ENCODE measurements around the gene HECTD4.
"Not testable (repeated sequence)": the region's sequence is repeated elsewhere in the genome, so short reads cannot be mapped to it uniquely, and the experiment has no call there.

Gene HECTD4

GRCh38 chr12:112401903-112402498 is 19.8 kb upstream of the HECTD4 start:
- DNase-seq: no peak

GRCh38 chr12:112401054-112401453 is 18.8 kb upstream of the HECTD4 start:
- no peak for DNase-seq

- DNase-seq: no peak
Observed at GRCh38 chr12:112393328-112393727, 11.1 kb upstream of the HECTD4 start.

- DNase-seq: not testable (repeated sequence)
Observed at GRCh38 chr12:112389922-112390654, 7.9 kb upstream of the HECTD4 start.

GRCh38 chr12:112389228-112389627 is 7.0 kb upstream of the HECTD4 start:
- no peak for DNase-seq

GRCh38 chr12:112386726-112387125 is 4.5 kb upstream of the HECTD4 start:
- no peak for DNase-seq

GRCh38 chr12:112382866-112383265 is 635 bp upstream of the HECTD4 start:
- no peak for DNase-seq

GRCh38 chr12:112381406-112381882 is 787 bp downstream of the HECTD4 start:
- peak; percentile 72 for DNase-seq

- DNase-seq: peak; percentile 12
Observed at GRCh38 chr12:112380663-112381405, 1.4 kb downstream of the HECTD4 start.

GRCh38 chr12:112375105-112375504 is 7.1 kb downstream of the HECTD4 start:
- peak; percentile 5 for DNase-seq

GRCh38 chr12:112374166-112374740 is 8.0 kb downstream of the HECTD4 start:
- no peak for DNase-seq

GRCh38 chr12:112370868-112371510 is 11.2 kb downstream of the HECTD4 start:
- no peak for DNase-seq

GRCh38 chr12:112370199-112370598 is 12.0 kb downstream of the HECTD4 start:
- no peak for DNase-seq

- no peak for DNase-seq
Observed at GRCh38 chr12:112368856-112369255, 13.4 kb downstream of the HECTD4 start.

- DNase-seq: no peak
Observed at GRCh38 chr12:112367965-112368364, 14.3 kb downstream of the HECTD4 start.

- no peak for DNase-seq
Observed at GRCh38 chr12:112362310-112362709, 19.9 kb downstream of the HECTD4 start.

- DNase-seq: no peak
Observed at GRCh38 chr12:112361271-112361670, 21.0 kb downstream of the HECTD4 start.

GRCh38 chr12:112359290-112359689 is 22.9 kb downstream of the HECTD4 start:
- DNase-seq: no peak

- no peak for DNase-seq
Observed at GRCh38 chr12:112357214-112357613, 25.0 kb downstream of the HECTD4 start.

- no peak for DNase-seq
Observed at GRCh38 chr12:112354399-112354798, 27.8 kb downstream of the HECTD4 start.

- no peak for DNase-seq
Observed at GRCh38 chr12:112353393-112353792, 28.8 kb downstream of the HECTD4 start.

GRCh38 chr12:112352921-112353320 is 29.3 kb downstream of the HECTD4 start:
- no peak for DNase-seq
